ENCODE results near the gene EPN2.
"Not testable (repeated sequence)": the region's sequence is repeated elsewhere in the genome, so short reads cannot be mapped to it uniquely, and the experiment has no call there.

The EPN2 gene

DNA sequence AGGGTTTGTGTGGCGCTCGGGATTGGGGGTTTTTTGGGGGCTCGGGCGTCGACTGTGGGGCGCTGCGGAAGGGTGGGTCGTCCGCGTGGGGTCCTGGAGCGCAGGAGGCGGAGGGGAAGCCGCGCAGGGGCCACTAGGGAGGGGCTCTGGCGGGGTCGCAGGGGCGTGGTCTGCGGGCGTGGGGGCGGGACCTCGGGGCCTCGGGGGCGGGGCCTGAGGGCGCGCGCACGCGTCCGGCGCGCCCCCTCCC is at the start of gene EPN2:
Gene EPN2, plus strand, starts transcription at position 228 of the 250 bp plus-strand sequence. CDS start 45,754 bp downstream, outside the sequence.
- DNase-seq (ENCODE audit: low read depth in 2 of 2) = peak; percentile 31 to 41

DNA sequence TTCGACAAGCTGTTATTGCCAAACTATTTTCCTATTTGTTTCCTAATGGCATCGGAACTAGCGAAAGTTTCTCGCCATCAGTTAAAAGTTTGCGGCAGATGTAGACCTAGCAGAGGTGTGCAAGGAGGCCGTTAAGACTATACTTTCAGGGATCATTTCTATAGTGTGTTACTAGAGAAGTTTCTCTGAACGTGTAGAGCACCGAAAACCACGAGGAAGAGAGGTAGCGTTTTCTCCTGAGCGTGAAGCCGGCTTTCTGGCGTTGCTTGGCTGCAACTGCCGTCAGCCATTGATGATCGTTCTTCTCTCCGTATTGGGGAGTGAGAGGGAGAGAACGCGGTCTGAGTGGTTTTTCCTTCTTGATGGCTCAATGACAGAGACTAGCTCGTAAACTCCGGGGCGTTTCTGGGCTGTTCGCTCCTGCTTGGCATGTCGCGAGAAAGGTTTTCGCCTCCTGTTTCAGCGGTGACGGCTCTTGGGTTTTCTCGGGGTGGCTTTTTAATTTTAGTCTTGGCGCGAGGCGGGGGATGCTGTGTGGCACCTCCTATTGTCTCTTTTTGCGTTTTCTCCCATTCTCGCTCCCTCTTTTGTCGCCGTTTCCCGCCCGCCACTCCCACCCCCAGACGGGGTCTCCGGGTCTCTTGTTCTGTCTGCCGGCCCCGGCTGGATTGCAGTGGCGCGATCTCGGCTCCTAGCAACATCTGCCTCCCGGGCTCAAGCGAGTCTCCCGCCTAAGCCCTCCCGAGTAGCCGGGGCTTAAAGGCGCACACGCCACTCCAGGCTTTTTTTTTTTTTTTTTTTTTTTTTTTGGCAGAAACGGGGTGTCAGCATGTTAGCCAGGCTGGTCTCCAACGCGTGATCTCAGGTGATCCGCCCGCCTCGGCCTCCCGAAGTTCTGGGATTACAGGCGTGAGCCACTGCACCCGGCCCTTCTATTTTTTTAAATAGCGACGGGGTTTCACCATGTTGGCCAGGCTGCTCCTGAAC is 49.0 kb upstream of the EPN2 start:
- not testable (repeated sequence) for DNase-seq (ENCODE audit: low read depth in 2 of 2)

DNA sequence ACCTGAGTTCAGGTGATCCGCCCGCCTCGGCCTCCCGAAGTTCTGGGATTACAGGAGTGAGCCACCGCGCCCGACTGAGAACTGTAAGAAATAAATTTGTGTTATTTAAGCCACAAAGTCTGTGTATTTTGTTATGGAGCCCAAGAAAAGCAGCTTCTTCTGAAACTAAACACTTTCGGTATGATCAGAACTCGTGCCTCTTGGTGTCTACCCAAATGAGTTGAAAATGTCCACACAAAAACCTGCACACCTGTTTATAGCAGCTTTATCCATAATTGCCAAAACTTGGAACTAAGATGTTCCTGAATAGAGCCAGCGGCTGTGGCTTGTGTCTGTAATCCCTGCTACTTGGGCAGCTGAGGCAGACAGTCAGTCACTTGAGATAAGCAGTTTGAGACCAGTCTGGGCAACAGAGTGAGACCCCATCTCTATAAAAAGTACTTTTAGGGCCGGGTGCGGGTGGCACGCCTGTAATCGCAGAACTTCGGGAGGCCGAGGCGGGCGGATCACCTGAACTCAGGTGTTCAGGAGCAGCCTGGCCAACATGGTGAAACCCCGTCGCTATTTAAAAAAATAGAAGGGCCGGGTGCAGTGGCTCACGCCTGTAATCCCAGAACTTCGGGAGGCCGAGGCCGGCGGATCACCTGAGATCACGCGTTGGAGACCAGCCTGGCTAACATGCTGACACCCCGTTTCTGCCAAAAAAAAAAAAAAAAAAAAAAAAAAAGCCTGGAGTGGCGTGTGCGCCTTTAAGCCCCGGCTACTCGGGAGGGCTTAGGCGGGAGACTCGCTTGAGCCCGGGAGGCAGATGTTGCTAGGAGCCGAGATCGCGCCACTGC is 48.1 kb upstream of the EPN2 start:
- DNase-seq (ENCODE audit: low read depth in 2 of 2) = not testable (repeated sequence)

DNA sequence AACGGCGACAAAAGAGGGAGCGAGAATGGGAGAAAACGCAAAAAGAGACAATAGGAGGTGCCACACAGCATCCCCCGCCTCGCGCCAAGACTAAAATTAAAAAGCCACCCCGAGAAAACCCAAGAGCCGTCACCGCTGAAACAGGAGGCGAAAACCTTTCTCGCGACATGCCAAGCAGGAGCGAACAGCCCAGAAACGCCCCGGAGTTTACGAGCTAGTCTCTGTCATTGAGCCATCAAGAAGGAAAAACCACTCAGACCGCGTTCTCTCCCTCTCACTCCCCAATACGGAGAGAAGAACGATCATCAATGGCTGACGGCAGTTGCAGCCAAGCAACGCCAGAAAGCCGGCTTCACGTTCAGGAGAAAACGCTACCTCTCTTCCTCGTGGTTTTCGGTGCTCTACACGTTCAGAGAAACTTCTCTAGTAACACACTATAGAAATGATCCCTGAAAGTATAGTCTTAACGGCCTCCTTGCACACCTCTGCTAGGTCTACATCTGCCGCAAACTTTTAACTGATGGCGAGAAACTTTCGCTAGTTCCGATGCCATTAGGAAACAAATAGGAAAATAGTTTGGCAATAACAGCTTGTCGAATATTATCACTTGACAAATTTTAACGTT is 47.3 kb upstream of the EPN2 start:
- DNase-seq (ENCODE audit: low read depth in 2 of 2) = not testable (repeated sequence)

DNA sequence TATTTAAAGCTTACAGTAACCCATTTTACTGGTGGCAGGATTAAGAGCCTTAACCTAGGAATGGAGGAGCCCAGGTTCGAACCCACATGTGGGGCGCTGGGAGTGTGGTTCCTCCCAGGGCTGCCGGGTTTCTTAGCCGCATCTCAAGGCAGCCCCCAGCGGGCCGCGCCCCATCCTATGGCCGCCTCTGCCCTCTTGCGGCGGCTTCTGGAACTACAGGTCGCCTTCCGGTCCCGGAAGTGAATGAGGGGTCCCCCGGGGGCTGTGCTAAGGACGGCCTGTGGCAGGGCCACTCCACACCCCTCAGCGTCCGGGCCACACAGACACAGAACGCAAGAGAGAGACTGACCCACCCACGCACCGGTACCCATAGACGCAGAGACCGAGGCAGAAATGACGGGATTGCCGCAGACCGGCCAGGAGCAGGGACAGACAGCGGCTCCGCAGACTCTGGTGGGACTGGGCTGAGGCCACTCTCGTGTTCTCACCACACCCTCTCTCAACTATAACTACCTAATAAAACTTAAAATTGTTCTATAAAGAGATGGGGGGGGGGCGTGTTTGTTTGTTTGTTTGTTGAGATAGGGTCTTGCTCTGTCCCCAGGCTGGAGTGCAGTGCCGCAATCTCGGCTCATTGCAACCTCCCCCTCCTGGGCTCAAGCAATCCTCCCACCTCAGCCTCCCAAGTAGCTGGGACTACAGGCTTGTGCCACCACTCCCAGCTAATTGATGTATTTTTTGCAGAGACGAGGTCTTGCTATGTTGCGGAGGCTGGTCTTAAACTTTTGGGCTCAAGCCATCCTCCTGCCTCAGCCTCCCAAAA is 40.6 kb upstream of the EPN2 start:
- DNase-seq (ENCODE audit: low read depth in 2 of 2) = not testable (repeated sequence)

DNA sequence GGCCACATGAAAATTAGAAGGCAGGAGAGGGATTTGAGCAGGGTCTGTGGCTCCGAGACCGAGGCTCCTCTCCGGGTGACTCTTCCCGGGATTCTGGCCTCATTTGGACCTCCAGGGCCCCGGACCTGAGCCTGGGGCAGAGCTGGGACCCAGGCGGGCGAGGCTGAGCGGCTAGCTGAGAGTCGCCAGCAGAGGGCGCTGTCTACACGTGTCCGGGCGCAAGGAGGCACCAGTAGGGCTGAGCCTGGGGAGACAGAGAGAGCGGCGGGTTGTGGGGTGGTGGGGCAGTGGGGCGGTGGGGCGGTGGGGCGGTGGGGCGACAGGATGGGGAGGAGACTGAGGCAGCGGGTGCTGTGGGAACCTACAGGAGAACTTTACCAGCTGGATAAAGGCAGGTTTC is 34.7 kb upstream of the EPN2 start:
- DNase-seq (ENCODE audit: low read depth in 2 of 2) = not testable (repeated sequence)

DNA sequence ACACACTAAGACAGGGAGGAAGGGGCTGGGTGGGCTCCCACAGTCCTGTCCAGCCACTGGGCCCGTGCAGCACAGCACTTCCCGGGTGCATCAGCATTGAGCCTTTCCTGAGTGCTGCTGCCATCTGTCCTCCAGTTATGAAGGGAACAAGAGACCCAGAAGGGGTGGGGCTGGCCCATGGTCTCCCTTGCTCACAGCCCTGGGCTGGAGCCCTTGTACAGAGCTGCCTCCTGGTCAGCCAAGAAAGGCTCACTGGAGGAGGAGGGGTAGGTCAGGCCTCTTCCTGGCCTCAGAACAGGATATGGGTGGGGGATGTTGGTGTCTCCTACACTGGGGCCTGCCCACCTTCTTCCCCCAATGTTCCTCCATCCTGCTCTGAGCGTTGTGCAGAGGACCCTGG is 33.7 kb upstream of the EPN2 start:
- DNase-seq (ENCODE audit: low read depth in 2 of 2) = not testable (repeated sequence)

DNA sequence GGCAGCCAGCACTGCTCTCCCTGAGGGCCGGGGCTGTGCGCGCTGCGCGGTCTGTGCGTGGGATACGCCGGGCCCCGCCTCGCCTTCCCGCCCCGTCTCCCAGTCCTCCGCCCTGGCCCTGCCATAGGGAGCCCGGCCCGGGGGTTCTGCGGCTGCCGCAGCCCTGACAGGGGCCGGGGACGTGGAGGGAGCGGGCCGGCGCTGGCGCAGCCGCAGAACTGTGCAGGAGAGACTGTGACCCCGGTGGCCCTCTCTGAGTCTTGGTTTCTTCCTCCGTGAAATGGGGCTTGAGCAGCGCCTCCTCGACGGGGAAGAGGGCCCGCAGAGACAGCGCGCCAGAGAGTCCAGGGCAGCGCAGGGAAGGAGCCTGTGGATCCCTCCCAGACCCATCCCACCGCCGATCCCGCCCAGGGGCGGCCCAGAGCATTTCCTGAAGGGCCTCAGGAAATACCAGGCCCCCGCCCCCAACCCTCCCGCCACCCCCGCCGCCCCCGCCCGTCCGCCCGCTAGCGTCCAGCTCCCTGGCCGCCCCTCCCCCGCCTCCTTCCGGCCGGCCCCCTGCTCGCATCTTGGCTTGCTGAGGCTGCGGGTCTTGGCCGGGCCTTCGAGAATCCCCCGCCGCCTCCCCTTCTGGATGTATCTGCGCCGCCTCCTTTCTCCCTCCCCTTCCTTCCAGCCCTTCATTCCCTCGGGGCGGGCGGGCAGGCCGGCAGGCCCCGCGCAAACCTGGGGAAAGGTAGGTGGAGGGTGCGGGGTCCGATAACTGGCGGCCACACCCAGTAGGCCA is 21.9 kb upstream of the EPN2 start:
- DNase-seq (ENCODE audit: low read depth in 2 of 2) = not testable (repeated sequence)

DNA sequence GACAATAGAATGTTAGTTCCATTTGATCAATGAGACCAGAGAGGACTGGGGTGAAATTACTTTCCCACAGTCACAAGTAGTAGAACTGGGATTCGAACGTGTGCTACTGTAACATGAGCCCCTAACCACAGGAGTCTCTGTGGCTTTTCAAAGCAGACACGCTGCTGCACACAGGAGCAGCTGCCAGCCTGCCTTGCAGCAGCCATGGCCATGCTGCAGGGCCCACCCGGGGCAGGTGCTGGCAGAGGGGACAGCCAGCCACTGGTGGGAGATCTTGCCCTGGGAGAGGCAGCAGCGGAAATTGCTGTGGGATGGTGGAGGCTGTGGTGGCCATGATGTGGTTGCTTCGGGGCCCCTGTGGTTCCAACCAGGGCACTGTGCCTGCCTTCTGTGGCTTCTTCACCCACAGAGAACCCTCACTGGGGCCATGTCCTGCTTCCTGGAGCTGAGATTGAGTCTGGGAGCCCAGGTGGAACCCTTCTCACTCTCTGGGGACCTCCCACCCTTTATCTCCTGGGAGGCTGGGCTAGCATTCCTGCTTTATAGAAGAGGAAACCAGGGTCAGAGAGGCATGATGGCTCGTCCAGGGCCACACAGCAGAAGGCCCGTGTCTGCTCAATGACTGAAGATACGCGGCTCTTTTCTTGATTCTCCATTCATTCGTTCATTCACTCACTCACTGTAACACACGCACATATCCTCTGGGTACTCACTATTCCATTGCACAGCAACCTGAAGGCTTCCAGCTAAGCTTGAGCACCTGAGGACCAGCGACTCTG is 20.8 kb upstream of the EPN2 start:
- DNase-seq (ENCODE audit: low read depth in 2 of 2) = not testable (repeated sequence)

DNA sequence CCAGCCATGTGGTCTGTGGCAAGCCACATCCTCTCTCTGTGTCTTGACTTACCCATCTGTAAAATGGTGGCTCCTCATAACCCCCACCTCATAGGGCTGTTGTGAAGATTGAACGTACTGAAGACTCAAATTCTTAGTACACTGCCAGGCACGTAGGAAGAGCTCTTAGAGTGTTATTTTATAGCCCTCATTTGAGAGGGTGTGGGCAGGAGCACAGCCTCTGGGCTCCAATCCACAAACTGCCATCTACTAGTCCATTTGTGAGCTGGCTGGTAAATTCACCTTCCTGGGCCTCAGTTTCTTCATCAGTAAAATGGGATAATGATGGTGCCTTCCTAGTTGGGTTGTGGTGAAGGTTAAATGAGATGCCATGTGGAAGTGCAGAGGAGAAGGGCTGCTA is 18.3 kb upstream of the EPN2 start:
- not testable (repeated sequence) for DNase-seq (ENCODE audit: low read depth in 2 of 2)

DNA sequence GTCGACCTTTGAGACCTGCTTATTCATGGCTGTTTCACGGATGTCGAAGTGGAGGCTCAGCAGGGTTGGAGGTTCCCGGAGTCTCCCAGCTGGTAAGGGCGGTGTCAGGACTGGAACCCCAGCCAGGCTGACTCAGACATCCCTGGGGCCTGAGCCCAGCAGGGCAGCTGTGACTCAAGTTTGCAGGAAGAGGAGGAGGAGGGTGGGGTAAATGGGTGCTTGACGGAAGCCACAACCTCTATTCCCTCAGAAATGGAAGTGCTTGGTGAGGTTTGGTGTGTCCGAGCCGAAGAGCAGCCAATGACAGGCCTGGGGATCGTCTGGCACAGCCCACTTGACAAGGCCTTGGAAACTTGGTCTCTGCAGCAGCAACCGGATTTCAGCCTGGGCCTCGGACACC is 17.8 kb upstream of the EPN2 start:
- DNase-seq (ENCODE audit: low read depth in 2 of 2) = not testable (repeated sequence)

DNA sequence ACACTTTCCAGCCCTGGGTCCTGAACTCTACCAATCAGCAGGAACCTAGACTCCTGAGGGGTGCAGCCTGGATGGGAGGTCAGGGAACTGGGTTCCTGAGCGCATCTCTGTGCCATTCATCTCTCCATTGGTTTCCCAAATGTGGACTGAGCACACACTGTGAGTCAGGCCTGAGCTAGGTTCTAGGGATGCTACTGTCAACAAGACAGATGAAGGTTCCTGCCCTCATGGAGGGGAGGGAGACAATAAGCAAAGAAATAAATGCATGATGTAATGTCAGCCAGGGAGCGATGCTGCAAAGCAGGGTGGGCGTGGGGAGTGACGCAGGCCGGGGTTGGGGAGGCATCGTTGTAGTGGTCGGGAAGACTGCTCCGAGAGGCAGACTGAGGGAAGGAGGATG is 17.0 kb upstream of the EPN2 start:
- DNase-seq (ENCODE audit: low read depth in 2 of 2) = not testable (repeated sequence)

DNA sequence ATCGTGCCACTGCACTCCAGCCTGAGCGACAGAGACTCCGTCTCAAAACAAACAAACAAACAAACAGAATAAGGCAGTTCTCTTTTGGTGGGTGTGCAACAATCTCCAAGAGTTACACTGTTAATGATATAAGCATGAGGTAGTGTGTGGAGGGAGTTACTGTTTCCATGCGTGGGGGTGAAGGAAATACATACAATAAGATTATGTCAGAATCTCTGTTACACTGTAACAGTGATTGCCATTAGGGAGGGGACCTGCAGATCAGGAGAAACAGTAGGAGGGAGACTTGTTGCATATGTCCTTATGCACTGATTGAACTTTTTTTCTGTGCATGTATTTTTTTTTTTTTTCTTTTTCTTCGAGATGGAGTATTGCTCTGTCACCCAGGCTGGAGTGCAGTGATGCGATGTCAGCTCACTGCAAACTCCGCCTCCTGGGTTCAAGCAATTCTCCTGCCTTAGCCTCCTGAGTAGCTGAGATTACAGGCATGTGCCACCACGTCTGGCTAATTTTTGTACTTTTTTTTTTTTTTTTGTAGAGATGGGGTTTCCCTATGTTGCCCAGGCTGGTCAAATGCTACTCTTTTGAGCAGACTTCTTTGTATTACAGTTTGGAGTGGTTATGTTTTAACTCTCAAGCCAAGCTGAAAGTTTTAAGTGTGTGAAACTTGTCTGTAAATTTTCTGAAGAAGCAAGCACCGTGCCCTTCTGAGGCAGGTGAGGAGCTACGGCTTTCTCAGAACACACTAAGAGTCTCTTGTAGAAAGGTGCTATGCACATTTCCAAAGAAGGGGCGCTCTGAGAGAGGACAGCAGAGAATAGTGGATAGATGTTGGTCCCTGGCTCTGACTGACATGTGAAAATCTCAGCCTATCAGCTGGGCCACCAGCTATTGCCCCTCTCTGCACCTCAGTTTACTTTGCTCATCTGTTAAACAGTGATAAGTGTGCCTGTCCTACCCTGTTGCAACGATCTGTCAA is 10.3 kb upstream of the EPN2 start:
- not testable (repeated sequence) for DNase-seq (ENCODE audit: low read depth in 2 of 2)

DNA sequence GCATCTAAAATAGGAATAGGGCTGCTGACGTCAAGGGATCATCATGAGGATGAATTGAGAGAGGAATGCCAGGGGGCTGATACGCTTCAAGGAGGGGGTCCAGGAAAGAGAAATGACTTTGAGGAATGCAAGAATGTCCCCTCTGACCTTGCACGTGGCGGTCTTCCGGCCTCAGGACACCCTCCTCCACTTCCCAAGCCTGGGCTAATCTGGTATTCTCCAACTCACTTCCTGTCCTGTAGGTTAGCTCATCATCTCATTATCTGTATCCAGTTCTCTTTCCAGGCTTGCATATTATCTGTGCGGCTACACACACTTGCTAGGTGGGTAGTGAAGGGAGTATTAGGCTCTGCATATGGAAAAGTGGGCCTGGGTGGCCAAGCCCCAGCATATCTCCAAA is 2.5 kb upstream of the EPN2 start:
- not testable (repeated sequence) for DNase-seq (ENCODE audit: low read depth in 2 of 2)

DNA sequence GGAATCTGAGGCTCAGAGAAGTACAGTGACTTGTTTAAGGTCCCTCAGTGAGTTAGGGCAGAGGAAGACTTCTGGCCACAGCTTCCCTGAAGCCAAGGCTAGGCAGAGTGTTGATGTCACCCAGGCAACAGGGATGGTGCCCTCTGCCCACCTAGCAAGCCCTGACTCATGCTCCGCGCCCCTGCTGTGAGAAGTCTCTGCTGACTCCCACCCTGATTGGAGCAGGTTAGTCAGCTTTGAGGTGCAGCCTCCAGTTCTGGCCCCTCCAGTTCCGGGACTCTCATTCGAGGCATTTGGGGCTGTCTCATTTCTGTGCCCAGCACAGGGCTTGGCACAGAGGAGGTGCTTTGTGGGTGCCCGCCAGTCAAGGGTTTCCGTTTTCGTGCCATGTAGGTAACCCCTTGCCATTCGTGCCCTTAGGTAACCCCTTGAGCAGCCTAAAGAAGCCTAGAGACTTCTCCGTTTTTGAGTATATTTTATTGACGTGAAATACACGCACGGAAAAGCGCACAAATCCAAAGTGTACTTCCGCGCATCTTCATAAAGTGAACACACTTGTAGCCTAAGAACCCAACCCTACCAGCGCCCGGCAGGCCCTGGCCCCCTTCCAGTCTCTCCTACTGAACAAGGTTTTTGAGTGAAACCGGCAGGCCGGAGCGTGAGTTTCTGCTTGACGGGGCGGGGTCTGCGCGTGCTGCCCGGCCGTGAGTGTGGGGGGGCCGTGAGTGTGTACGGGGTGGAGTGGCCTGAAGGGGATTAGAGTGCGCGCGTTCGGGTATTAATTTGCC is 621 bp upstream of the EPN2 start:
- not testable (repeated sequence) for DNase-seq (ENCODE audit: low read depth in 2 of 2)

DNA sequence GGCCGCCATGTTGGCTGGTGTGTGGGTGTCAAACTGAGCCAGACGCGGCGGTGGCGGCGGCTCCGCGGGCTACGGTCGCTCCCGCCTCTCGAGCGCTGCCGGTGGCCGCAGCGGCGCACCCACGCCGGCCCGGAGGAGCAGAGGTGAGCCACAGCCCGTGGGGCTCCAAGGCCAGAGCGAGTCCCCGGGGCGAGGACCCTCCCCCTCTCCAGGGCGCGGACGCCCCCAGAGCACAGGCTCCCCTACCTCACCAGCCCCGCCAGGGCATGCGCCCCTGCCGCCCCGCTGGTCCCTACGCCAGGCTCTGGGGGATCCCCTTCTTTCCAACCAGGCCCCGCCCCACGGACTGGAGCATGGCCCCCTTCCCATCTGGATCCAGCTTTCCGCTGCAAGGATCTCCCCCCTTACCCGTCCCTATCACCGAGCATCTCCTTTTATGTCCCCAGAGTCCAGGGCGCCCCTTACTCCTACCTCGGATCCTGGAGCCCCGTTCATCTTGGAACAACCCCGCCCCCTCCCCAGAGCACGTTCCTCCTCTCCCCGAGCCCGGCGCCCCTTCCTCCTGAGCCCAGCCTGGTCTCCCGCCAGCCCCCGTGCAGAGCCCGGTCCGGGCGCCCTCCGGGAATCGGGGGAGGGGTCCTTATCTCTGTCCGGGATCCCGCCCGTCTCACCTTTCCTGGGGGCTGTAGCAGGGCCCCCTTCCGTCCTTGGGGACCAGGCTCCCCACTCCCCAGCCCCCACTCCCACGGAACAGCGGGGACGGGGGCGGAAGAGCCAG is 412 bp downstream of the EPN2 start:
- no peak for DNase-seq (ENCODE audit: low read depth in 2 of 2)

DNA sequence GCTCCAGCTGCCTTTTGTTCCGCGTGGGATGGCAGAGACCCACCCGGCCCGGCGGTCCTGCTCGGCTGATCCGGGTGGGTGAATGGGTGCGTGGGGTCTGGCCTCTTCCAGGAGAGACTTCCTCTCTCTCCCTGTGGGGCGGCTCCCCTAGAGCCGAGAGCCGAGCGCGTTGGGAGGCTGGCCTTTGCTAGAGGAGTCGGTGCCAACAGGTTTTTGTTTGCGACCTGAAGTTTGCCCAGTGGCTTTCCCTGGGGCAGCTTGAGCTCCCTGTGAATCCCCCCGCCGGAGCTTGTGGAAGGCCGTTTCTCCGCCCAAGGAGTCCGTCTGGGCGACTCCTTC is 970 bp downstream of the EPN2 start:
- no peak for DNase-seq (ENCODE audit: low read depth in 2 of 2)

Data from stimulated activated CD4-positive, alpha-beta T cell treated with anti-CD3 and anti-CD28 coated beads, Interleukin-12 subunit alpha, Interleukin-12 subunit beta, amount 100 ng/mL, for 24 hours (primary cell).